Common myeloid progenitor, CD34-positive (primary cell): Measurements from ENCODE around the gene POLR2J.

Experiments
- CTCF ChIA-PET: fragments of 350-600 bp; sonication (Branson Sonifier 250); formaldehyde crosslinking; loops from one replicate; lab custom pipeline; 2021; ENCODE audit warnings: antibody characterized with exemption; lab: Charles Lee
- POLR2A ChIA-PET: fragments of 350-600 bp; sonication (Branson Sonifier 250); formaldehyde crosslinking; loops from one replicate; lab custom pipeline; 2021; ENCODE audit warnings: antibody characterized with exemption; lab: Charles Lee
- DNase-seq, 3 donors: peaks; one replicate each; pipeline versions ENCODE4 v3.0.0 to v3.0.0-alpha.2; 2013
- H3K27ac ChIP-seq, 2 experiments: 1 replicate in 1 of 2; 2 replicates in 1 of 2; pipeline ENCODE4 v1.7.0; 2013; ENCODE audit warnings: inconsistent platforms in 2 of 2, low read length in 2 of 2, mild to moderate bottlenecking in 2 of 2, low read depth in 1 of 2, moderate library complexity in 1 of 2; ENCODE audit not compliant: severe bottlenecking in 2 of 2, insufficient read depth in 1 of 2, poor library complexity in 1 of 2
- H3K27me3 ChIP-seq, 5 experiments: replicated peaks in 2 of 5; 1 replicate in 3 of 5; 2 replicates in 2 of 5; pipeline versions ENCODE4 v1.6.1 to v1.7.0; 2013; ENCODE audit warnings: low read length in 4 of 5, mild to moderate bottlenecking in 2 of 5, moderate library complexity in 2 of 5, inconsistent platforms in 1 of 5; ENCODE audit not compliant: insufficient read depth in 5 of 5, control insufficient read depth in 4 of 5
- H3K36me3 ChIP-seq, 4 experiments: 1 replicate in 2 of 4; 2 replicates in 2 of 4; pipeline versions ENCODE4 v1.6.1 to v1.7.0; 2013; ENCODE audit warnings: low read length in 3 of 4, control low read depth in 1 of 4, mild to moderate bottlenecking in 1 of 4; ENCODE audit not compliant: control insufficient read depth in 4 of 4, insufficient read depth in 4 of 4
- H3K4me1 ChIP-seq, 4 experiments: 1 replicate in 3 of 4; 2 replicates in 1 of 4; pipeline versions ENCODE4 v1.6.1 to v1.7.1; 2013; ENCODE audit warnings: low read length in 3 of 4, mild to moderate bottlenecking in 3 of 4, control low read depth in 1 of 4, inconsistent platforms in 1 of 4, moderate library complexity in 1 of 4; ENCODE audit not compliant: control insufficient read depth in 4 of 4, insufficient read depth in 4 of 4; ENCODE audit errors: control extremely low read depth in 1 of 4
- H3K4me3 ChIP-seq, 7 experiments: 1 replicate in 4 of 7; 2 replicates in 3 of 7; pipeline versions ENCODE4 v1.5.1 to v1.7.0; 2013; ENCODE audit warnings: mild to moderate bottlenecking in 7 of 7, low read length in 6 of 7, moderate library complexity in 6 of 7, inconsistent platforms in 2 of 7, low read depth in 2 of 7, control low read depth in 1 of 7; ENCODE audit not compliant: insufficient read depth in 4 of 7, control insufficient read depth in 1 of 7; ENCODE audit errors: extremely low read depth in 1 of 7
- H3K9me3 ChIP-seq, 5 experiments: 1 replicate in 4 of 5; 2 replicates in 1 of 5; pipeline versions ENCODE4 v1.6.1 to v1.7.1; 2013; ENCODE audit warnings: low read length in 4 of 5, mild to moderate bottlenecking in 2 of 5, inconsistent platforms in 1 of 5, low read depth in 1 of 5, moderate library complexity in 1 of 5; ENCODE audit not compliant: control insufficient read depth in 4 of 5, insufficient read depth in 2 of 5; ENCODE audit errors: control extremely low read depth in 1 of 5
- WGBS: methylation state at CpG from one replicate; pipeline ENCODE4 v1.1.5; 2013; ENCODE audit not compliant: insufficient coverage; 5-methylcytosine and 5-hydroxymethylcytosine counted together

The POLR2J gene

DNA sequence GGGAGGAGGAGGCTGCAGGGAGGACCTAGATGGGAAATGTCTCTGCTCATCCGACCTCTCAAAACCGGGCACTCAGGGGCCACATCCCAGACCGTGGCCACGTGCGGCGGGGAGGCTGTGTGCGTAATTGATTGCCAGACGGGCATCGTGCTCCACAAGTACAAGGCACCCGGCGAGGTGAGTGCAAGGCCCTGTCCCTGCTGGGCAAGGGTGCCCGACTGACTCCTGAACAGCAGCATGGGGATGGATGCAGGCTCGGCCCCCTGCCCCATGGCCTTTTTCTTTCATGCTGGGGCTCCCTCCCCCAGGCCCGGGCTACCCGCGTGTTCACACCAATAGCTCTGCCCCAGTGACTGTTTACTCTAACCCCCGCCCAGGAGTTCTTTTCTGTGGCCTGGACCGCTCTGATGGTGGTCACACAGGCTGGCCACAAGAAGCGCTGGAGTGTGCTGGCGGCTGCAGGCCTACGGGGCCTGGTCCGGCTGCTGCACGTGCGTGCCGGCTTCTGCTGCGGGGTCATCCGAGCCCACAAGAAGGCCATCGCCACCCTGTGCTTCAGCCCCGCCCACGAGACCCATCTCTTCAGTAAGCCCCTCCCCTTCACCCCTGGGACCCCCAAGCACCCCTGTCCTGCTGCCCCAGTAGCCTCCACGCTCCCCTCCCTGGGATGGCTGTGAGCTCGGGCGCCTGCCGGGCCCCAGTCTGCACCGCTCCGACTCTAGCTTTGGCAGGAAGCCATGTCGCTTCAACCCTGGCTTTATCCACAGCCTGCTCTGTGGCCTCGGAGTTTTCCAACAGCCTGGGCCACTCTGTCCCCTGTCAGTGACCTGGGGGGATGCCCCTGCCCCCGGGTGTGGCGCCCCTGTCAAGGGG is 10.0 kb downstream of the POLR2J start:
- no peaks in the 10 kb centered on the region for H3K9me3 ChIP-seq
- WGBS, result 95% methylated on average over 28 of the region's 40 CpGs
- POLR2A ChIA-PET, result no interaction called here
- H3K4me3 ChIP-seq, result no peak overlapping the region
- H3K27ac ChIP-seq, result no peak overlapping the region
- H3K4me1 ChIP-seq, result peaks cover 5 to 19% (median 15%) of the 10 kb centered on the region in 4 experiments
- CTCF ChIA-PET, result interaction anchor here (1.1 to 63.4 kb wide), 3 partner anchors 12 to 81 kb away, joined by 3 to 1488 read pairs (median 5); partner anchors contain the start of genes ORAI2 and PRKRIP1
- H3K27me3 ChIP-seq, result no peaks in the 10 kb centered on the region
- peaks cover 3 to 43% (median 31%) of the 10 kb centered on the region in 4 experiments for H3K36me3 ChIP-seq
- no peak for DNase-seq

DNA sequence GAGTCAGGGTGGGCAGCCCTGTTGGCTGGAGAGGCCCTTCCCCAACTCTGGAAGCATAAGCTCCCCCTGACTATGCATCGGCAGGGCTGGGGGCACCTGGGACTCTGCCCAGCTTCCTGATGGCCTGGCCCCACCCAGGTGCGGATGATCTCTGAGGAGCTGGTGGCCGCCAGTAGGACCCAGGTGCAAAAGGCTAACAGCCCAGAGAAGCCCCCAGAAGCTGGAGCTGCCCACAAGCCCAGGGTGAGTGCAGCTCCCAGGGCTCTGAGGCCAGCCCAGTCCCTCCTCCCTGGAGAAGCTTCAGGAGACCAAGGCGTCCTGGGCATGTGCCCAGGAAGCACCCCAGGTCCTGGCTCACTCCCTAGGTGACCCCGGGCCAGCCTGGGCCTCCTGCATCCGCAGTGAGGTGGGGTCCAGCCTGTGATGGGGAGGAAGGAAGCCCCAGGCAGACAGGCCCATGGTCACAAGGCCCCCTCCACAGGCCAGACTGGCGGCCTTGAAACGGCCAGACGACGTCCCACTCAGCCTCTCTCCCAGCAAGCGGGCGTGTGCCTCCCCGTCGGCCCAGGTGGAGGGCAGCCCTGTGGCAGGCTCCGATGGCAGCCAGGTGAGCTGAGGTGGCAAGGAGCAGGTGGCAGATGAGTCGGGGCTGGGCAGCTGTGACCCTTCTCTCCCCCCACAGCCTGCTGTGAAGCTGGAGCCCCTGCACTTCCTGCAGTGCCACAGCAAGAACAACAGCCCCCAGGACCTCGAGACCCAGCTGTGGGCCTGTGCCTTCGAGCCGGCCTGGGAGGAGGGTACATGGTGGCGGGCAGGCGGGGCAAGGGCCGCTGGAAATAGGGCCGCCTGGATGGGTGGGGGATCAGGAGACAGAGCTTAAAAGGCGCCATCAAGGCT is 10.9 kb downstream of the POLR2J start:
- no peak overlapping the region for H3K4me3 ChIP-seq
- peaks cover 3 to 35% (median 23%) of the 10 kb centered on the region in 4 experiments for H3K36me3 ChIP-seq
- no peak for DNase-seq
- no peak overlapping the region for H3K27ac ChIP-seq
- POLR2A ChIA-PET, result no interaction called here
- peaks cover 5 to 20% (median 18%) of the 10 kb centered on the region in 4 experiments for H3K4me1 ChIP-seq
- WGBS, result 97% methylated on average over 19 of the region's 24 CpGs
- no peaks in the 10 kb centered on the region for H3K9me3 ChIP-seq
- no peaks in the 10 kb centered on the region for H3K27me3 ChIP-seq
- CTCF ChIA-PET, result interaction anchor here (0.7 to 63.4 kb wide), 7 partner anchors 11 to 1965 kb away, joined by 3 to 1488 read pairs (median 4); partner anchors contain the start of genes ORAI2 and PRKRIP1

DNA sequence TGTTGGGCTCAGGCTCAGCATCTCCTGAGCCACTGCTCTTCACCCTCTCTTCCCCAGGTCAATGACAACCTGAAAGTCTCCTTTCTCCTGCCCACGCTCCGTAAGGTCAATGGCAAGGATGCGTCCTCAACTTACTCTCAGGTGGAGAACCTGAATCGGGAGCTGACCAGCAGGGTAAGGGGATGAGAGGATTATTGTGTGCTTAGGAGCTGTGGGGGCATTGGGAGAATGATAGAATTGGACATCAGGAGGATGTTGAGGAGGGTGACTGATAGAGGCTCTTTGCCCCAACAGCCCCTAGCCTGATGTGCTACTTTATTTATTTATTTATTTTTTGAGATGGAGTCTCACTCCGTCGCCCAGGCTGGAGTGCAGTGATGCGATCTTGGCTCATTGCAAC is 12.6 kb downstream of the POLR2J start:
- ChIA-PET POLR2A (no interaction called here), CTCF (interaction anchor here (1.4 to 63.4 kb wide), 2 partner anchors 15 to 47 kb away, joined by 5 to 1488 read pairs; partner anchors contain the start of genes ORAI2 and PRKRIP1)
- 100% methylated on average over 2 of the region's 7 CpGs for WGBS
- Histone ChIP-seq H3K27ac (no peak overlapping the region), H3K4me3 (peak overlapping the region in 5 of 7 experiments; percentile 27 to 100 (median 96)), H3K4me1 (peaks cover 5 to 20% (median 18%) of the 10 kb centered on the region in 4 experiments), H3K9me3 (no peaks in the 10 kb centered on the region), H3K27me3 (no peaks in the 10 kb centered on the region), H3K36me3 (peaks cover 3 to 20% (median 15%) of the 10 kb centered on the region in 4 experiments)
- DNase-seq, result no peak

DNA sequence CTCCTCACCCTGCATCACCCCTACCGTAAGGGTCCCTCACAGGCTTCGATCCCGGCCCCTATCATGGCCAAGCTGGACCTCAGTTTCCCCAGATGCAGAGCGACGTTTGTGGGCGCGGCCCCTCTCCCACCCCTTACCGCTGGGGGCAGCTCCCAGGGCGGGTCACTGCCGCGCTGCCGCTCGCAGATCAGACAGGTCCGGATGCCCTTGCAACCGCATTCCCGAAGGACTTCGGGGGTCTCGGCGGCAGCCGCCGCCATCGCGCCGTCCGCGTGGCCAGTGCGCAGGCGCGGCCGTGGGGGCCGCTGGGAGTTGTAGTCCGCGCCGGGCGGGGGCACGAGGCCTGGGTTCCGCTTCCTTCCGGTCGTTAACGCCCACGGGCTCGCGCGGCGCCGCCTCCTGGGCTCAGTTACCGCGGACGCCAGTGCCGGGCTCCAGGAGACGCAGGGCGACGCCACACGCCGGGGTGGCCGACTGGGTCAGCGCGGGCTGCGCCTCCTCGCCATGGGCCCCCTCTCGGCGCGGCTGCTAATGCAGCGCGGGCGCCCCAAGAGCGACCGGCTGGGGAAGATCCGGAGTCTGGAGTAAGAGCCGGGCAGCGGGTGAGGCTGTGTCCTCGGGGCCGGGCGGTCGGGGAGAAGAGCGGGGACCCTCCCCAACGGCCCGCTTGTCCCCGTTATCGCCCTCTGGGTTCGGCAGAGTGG is 14.0 kb downstream of the POLR2J start, which contains the start of the genes ALKBH4 and LRWD1:
ALKBH4 (minus strand) TSS at position 287 of the 704 bp plus-strand sequence; CDS start at position 260, 27 bp downstream.
LRWD1 (plus strand) TSS at position 408 of the 704 bp plus-strand sequence; CDS start at position 505, 97 bp downstream.
- WGBS, result under 1% methylated on average over 78 of the region's 81 CpGs
- POLR2A ChIA-PET, result interaction anchor here (1.2 kb wide), 1 partner anchor 31 kb away, joined by 4 read pairs; the partner anchor contains the start of gene ORAI2
- H3K4me1 ChIP-seq, result peaks cover 5 to 20% (median 18%) of the 10 kb centered on the region in 4 experiments
- H3K27ac ChIP-seq, result peak within 1 kb of the TSS; percentile 66 to 85
- peaks cover 3 to 16% (median 10%) of the 10 kb centered on the region in 4 experiments for H3K36me3 ChIP-seq
- CTCF ChIA-PET, result interaction anchor here (1.9 to 63.4 kb wide), 2 partner anchors 9 to 46 kb away, joined by 7 to 1488 read pairs; partner anchors contain the start of genes ORAI2 and PRKRIP1
- H3K27me3 ChIP-seq, result no peaks in the 10 kb centered on the region
- peak; percentile 91 to 94 (median 93) for DNase-seq
- H3K9me3 ChIP-seq, result no peaks in the 10 kb centered on the region
- peak within 1 kb of the TSS; percentile 63 to 100 (median 98) for H3K4me3 ChIP-seq

- H3K27me3 ChIP-seq, result no peaks in the 10 kb centered on the region
- peak in 2 of 3 donors; percentile 17 to 28 for DNase-seq
- POLR2A ChIA-PET, result interaction anchor here (1.2 kb wide), 1 partner anchor 30 kb away, joined by 4 read pairs; the partner anchor contains the start of gene ORAI2
- H3K9me3 ChIP-seq, result no peaks in the 10 kb centered on the region
- H3K27ac ChIP-seq, result peak overlapping the region; percentile 66 to 85
- H3K4me3 ChIP-seq, result peak overlapping the region; percentile 63 to 100 (median 98)
- peaks cover 3 to 18% (median 9%) of the 10 kb centered on the region in 4 experiments for H3K36me3 ChIP-seq
- CTCF ChIA-PET, result interaction anchor here (1.9 to 63.4 kb wide), 3 partner anchors 8 to 45 kb away, joined by 7 to 1488 read pairs (median 15); partner anchors contain the start of genes ORAI2 and PRKRIP1
- peaks cover 5 to 20% (median 18%) of the 10 kb centered on the region in 4 experiments for H3K4me1 ChIP-seq
- 18% methylated on average over 22 of the region's 24 CpGs for WGBS
Measured at GRCh38 chr7:102463841-102464576, 14.7 kb downstream of the POLR2J start.
